Upper lobe of left lung (tissue), 6 donors: ENCODE data around the gene TEKT5. TPM values are rescaled to one million over a fixed set of nuclear protein-coding genes. Genes with fewer than 3 reads are reported as not detected.

Experiments used
- ATAC-seq, 2 donors: fragments of 200-7000 bp; cut with Tn5 transposase; one replicate each; pipeline ENCODE4 v1.9.1; 2022; ENCODE audit warnings: mild to moderate bottlenecking in 2 of 2, moderate library complexity in 2 of 2; ENCODE audit not compliant: low FRiP score in 2 of 2
- DNase-seq, 2 donors: peaks; one replicate each; pipeline ENCODE4 v3.0.0-alpha.2; 2019 to 2020
- H3K27ac ChIP-seq, 4 donors: fragments of 200-600 bp; sonication (generic); one replicate each; pipeline ENCODE4 v1.5.1; 2016 to 2019
- H3K27me3 ChIP-seq, 4 donors: fragments of 200-600 bp; sonication (generic); one replicate each; pipeline ENCODE4 v1.5.1; 2017 to 2019
- H3K36me3 ChIP-seq, 4 donors: fragments of 200-600 bp; sonication (generic); one replicate each; pipeline ENCODE4 v1.5.1; 2016 to 2019
- H3K4me1 ChIP-seq, 4 donors: fragments of 200-600 bp; sonication (generic); one replicate each; pipeline ENCODE4 v1.5.1; 2018 to 2019
- H3K4me3 ChIP-seq, 4 donors: fragments of 200-600 bp; sonication (generic); one replicate each; pipeline ENCODE4 v1.5.1; 2017 to 2019; ENCODE audit warnings: mild to moderate bottlenecking in 2 of 4, moderate library complexity in 1 of 4
- H3K9me3 ChIP-seq, 4 donors: fragments of 200-600 bp; sonication (generic); one replicate each; pipeline ENCODE4 v1.5.1; 2018 to 2019
- CTCF ChIP-seq, 6 experiments: fragments of 450-650 bp in 4 of 6; fragments of 200-600 bp in 2 of 6; sonication (generic) in 2 of 6; IDR thresholded peaks; one replicate each; pipeline ENCODE4 v1.5.1; 2016 to 2019; ENCODE audit warnings: antibody characterized with exemption in 6 of 6
- EP300 ChIP-seq, 4 donors: sonication (generic); formaldehyde crosslinking; IDR thresholded peaks; one replicate each; pipeline ENCODE4 v1.5.1; 2017; ENCODE audit warnings: antibody characterized with exemption in 4 of 4, control low read depth in 2 of 4
- POLR2A ChIP-seq, 4 donors: fragments of 450-650 bp; IDR thresholded peaks; one replicate each; pipeline ENCODE4 v1.5.1; 2016 to 2017; ENCODE audit warnings: antibody characterized with exemption in 4 of 4, mild to moderate bottlenecking in 2 of 4
- POLR2AphosphoS5 ChIP-seq, 2 donors: sonication (generic); formaldehyde crosslinking; IDR thresholded peaks; one replicate each; pipeline ENCODE4 v1.5.1; 2017; ENCODE audit warnings: antibody characterized with exemption in 2 of 2
- WGBS, 2 donors: methylation state at CpG; one replicate each; pipeline ENCODE4 v1.1.5; 2017 to 2018; 5-methylcytosine and 5-hydroxymethylcytosine counted together
- total RNA-seq, 6 donors: library from RNA; depleted of rRNA in 4 of 6; stranded (reverse); fragments of >200 nt in 4 of 6; gene quantifications; one replicate each; pipeline versions ENCODE4 v1.1.0 to v1.2.1, GENCODE V29; 2016 to 2021
- donor health status: DM: no; HTN: no; CAD: no; lungs with moderate emphysema.
- donor health status: DM: no; HTN: yes; CAD: no; lungs with severe emphysema.

Gene TEKT5
- total RNA-seq, 6 donors from 2014 or later: 0.20 to 2.1 (median 0.44) TPM; not detected in 3

DNA sequence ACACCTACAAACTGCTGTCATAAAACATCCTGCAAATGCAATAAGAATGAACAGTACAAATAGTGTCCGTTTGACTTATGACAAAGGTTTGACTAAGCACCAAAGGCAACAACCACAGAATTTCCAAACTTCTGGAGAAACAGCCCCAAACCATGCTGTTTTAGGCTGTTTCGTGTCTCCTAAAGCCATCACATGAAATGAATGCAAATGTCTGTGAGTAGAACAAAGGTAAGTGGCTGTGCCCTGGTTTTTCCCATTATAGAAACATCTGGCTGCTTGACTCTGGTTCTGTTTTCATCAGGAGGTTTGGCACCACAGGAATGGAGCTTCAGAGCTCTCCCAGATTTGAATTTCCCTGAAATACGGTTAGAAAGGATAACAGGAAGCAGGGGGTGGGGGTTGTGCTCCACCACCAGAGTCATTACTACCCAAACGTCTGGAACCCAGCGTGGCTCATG, 109.7 kb downstream of the TEKT5 start:
- WGBS, 2 donors: 64 to 65% methylated on average over 5 of the region's 5 CpGs
- Histone ChIP-seq H3K27ac (no peak overlapping the region), H3K4me3 (no peak overlapping the region), H3K36me3 (no peaks in the 10 kb centered on the region), H3K27me3 (no peaks in the 10 kb centered on the region), H3K9me3 (no peaks in the 10 kb centered on the region), H3K4me1 (peaks cover 7 to 20% (median 13%) of the 10 kb centered on the region in 4 donors)
- no peak for TF ChIP-seq EP300 (IDR thresholded peaks at IDR 0.05)
- no peak for TF ChIP-seq CTCF (IDR thresholded peaks at IDR 0.05)
- TF ChIP-seq POLR2A (IDR thresholded peaks at IDR 0.05): no peak
- no peak for ATAC-seq
- no peak for DNase-seq

DNA sequence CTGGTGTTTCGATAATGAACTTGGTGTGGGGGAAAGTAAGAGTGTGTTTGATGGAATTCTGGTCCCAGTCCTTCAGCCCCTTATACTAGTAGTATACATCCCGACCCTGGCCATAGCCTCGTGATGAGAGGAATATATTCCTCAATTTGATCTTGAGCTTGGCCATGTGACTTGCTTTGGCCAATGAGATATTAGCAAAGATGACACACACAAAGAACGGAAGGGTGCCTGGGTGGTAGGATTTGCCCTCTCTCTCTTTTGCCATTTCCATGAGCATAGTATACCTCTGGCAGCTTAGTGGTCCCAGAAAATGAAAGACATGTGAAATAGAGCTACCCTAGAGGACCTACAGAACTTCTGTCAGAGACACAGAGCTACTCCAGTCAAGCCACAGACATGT, 111.5 kb downstream of the TEKT5 start:
- no peak for ATAC-seq

DNA sequence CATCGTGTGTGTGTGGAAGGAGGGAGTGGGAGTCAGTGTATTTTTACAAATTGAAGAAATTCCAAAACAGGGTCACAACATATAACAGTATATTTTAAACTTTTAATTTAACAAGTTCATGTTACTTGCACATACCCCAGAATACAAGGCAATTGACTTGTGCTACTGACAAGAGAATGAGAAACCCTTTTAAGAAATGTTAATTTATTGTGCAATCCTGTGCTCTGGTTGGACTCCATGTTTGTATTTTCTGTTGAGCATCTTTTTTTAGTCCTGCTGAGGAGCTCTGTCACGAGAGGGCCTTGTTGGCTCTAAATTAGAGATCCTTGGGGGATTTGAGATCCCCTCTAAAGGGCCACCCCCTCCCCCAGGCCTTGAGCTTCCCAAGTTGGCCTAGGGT, 113.2 kb downstream of the TEKT5 start:
- Histone ChIP-seq H3K4me1 (peaks cover 18 to 44% (median 39%) of the 10 kb centered on the region in 4 donors), H3K27me3 (no peaks in the 10 kb centered on the region), H3K9me3 (no peaks in the 10 kb centered on the region), H3K4me3 (no peak overlapping the region), H3K27ac (peak overlapping the region; percentile 98 to 100 (median 99)), H3K36me3 (no peaks in the 10 kb centered on the region)
- DNase-seq: no peak
- no peak for TF ChIP-seq CTCF (IDR thresholded peaks at IDR 0.05)
- no peak for TF ChIP-seq POLR2AphosphoS5 (IDR thresholded peaks at IDR 0.05)
- no peak for TF ChIP-seq POLR2A (IDR thresholded peaks at IDR 0.05)
- no peak for TF ChIP-seq EP300 (IDR thresholded peaks at IDR 0.05)
- 36 to 41% methylated on average over 2 of the region's 2 CpGs for WGBS, 2 donors
- no peak for ATAC-seq

More for the DNA sequence above, 111.5 kb downstream of the TEKT5 start:
- Histone ChIP-seq H3K36me3 (no peaks in the 10 kb centered on the region), H3K9me3 (no peaks in the 10 kb centered on the region), H3K4me1 (peaks cover 7 to 30% (median 23%) of the 10 kb centered on the region in 4 donors), H3K27me3 (no peaks in the 10 kb centered on the region), H3K4me3 (no peak overlapping the region), H3K27ac (no peak overlapping the region)
- TF ChIP-seq POLR2AphosphoS5 (IDR thresholded peaks at IDR 0.05): no peak
- no peak for TF ChIP-seq EP300 (IDR thresholded peaks at IDR 0.05)
- no peak for TF ChIP-seq CTCF (IDR thresholded peaks at IDR 0.05)
- no peak for TF ChIP-seq POLR2A (IDR thresholded peaks at IDR 0.05)
- WGBS, 2 donors: 91 to 92% methylated on average over 4 of the region's 4 CpGs
- no peak for DNase-seq

DNA sequence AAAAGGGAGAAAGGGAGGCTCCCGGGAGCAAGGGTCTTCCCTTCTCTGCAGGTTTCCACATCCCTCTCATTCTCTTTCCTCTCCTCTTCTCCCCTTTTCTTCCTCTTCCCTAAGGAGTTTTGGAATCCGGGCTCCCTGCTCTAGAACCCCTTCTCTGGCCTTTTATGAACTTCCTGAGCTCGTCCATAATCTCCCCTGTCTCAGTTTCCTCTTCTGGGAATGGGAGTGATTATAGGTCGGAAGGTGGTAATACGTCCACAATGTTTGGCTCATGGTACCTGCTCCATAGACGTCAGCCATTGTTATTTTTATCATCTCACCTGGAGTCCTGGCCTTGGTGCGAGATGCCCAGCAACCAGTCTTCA, 113.9 kb downstream of the TEKT5 start:
- Histone ChIP-seq H3K4me3 (peak overlapping the region in 3 of 4 donors; percentile 81 to 88 (median 82)), H3K4me1 (peaks cover 25 to 51% (median 46%) of the 10 kb centered on the region in 4 donors), H3K36me3 (no peaks in the 10 kb centered on the region), H3K27me3 (no peaks in the 10 kb centered on the region), H3K27ac (peak overlapping the region; percentile 98 to 100 (median 99)), H3K9me3 (no peaks in the 10 kb centered on the region)
- DNase-seq: no peak
- ATAC-seq: no peak
- TF ChIP-seq CTCF (IDR thresholded peaks at IDR 0.05) (no peak), POLR2A (IDR thresholded peaks at IDR 0.05) (no peak), POLR2AphosphoS5 (IDR thresholded peaks at IDR 0.05) (no peak), EP300 (IDR thresholded peaks at IDR 0.05) (no peak)
- WGBS, 2 donors: 22 to 29% methylated on average over 7 of the region's 7 CpGs
